ENCODE measurements around the gene SMPD3.

DNA sequence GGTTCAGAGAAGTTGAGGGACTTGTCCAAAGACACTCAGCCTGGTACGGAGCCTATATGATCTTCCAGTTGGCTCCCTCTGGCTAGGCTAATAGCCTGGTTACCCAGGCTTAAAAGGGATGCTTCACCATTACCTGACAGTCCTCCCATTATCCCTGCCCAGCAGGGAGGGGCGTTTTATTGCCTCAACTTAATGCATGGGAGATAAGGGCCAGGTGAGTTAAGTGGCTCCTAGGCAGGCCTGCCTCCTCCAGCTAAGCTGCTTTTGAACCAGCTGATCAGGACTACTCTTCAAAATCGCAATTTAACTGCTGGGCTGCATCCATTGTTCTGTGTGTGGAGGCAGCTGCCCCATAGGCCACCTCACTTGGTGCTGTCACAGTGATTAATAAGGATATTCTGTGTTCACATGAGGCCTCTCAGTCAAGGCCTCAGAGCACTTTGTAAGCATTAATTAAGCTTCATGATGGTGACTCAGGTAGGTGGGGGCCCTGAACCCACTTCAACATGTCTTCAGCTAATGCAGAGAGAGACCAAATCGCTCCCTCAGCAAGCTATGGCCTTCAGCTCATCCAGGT is 27.9 kb downstream of the SMPD3 start:
- no peak for TF ChIP-seq SIN3A (conservative IDR thresholded peaks at IDR 0.05 in 1 of 2, IDR thresholded peaks at IDR 0.05 in 1 of 2; ENCODE audit: low read depth in 1 of 2, low read length in 2 of 2)
- TF ChIP-seq POLR2AphosphoS5 (IDR thresholded peaks at IDR 0.05; ENCODE audit: low read depth, low read length), result no peak
- TF ChIP-seq EP300 (IDR thresholded peaks at IDR 0.05; ENCODE audit: borderline replicate concordance in 1 of 2, low read depth in 2 of 2, low read length in 2 of 2), result no peak
- TF ChIP-seq, protein P1, sequence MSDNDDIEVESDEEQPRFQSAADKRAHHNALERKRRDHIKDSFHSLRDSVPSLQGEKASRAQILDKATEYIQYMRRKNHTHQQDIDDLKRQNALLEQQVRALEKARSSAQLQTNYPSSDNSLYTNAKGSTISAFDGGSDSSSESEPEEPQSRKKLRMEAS (IDR thresholded peaks at IDR 0.05), result no peak
- no peak for TF ChIP-seq RFX5 (IDR thresholded peaks at IDR 0.05; ENCODE audit: borderline replicate concordance, low read depth, low read length)
- TF ChIP-seq SP1 (IDR thresholded peaks at IDR 0.05; ENCODE audit: low read depth, low read length), result no peak
- no peak for TF ChIP-seq HDAC6 (IDR thresholded peaks at IDR 0.05; ENCODE audit: low read depth, low read length)
